HG03097 (cell line): ENCODE results near the gene KLRF2.

Source experiments
- ATAC-seq: cut with Tn5 transposase; IDR thresholded peaks from one replicate; pipeline ENCODE4 v1.9.1; 2021; ENCODE audit not compliant: unreplicated experiment, low FRiP score

The KLRF2 gene

DNA sequence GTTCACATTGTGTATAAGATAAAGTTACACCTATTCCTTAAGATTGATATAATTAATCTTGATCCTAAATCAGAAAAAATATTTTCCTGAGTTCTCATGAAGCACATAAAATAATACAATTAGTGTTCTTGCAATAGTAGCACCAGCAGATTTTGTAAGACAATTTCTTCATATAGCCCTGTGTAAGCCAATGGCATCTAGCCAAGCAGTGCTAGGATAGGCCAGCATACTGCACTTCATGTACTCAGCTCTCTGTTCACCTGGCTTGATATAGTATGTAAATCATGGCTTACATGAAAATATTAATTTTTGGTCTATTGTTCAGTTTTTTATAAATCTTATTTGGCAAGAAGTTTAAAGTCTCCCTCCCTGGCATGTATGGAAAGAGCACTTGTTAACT, 1.9 kb downstream of the KLRF2 start:
- no peak for ATAC-seq

DNA sequence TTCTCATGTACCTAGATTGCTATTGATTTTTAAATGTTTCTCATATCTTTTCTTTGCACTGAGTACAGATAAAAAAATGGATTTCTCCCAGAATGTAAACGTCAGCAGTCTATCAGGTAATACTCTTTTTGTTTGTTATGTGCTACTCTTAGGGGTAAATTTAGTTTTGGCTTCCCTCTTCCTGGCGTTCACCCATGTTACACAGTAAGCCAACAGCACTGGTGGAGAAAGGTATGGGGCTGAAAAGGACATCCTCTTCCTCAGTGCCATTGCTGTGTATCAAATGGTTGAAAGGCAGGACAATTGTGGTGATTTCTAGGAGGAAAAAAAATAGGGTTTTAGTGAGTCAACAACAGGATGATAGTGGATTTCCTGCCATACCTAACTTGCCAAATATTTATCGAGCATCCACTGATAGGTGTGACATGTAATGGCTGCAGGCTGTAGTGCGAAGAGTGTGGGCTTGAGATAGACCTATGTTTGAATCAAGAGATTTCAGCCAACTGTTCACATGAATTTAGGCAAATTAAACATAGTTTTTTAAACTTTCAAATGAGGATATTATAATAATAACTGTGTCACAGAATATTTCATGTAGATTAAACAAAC, 7.5 kb downstream of the KLRF2 start:
- ATAC-seq = no peak

DNA sequence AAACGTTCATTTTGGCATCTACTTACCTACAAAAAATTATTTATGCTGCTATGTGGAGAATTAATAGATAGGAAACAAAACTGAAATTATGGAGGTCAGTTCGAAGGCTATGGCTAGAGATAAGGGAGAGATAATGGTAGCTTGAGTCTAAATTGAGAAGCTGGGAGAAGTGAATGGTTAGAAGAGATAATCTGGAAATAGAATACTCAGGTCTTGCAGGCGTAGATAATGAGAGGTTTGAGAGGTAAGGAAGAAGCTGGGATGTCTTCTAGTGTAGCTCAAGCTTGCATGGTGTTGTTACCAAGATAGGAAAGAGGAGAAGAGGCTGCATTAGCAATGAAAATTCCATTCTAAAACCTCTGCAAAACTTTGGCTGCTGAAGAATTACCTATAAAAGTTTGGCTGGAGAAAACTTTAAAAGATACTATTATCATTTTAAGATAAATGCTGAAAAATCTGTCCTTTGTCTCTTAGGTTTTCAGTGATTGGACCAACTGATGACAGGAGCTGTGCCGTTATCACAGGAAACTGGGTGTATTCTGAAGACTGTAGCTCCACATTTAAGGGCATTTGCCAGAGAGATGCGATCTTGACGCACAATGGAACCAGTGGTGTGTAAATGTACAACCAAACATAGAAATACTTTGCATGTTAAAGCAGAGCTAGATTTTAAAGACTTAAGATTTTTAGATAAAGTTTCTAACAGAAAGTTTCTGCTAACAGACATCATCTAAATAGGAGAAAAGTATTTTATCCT, 14.1 kb downstream of the KLRF2 start:
- ATAC-seq = no peak

DNA sequence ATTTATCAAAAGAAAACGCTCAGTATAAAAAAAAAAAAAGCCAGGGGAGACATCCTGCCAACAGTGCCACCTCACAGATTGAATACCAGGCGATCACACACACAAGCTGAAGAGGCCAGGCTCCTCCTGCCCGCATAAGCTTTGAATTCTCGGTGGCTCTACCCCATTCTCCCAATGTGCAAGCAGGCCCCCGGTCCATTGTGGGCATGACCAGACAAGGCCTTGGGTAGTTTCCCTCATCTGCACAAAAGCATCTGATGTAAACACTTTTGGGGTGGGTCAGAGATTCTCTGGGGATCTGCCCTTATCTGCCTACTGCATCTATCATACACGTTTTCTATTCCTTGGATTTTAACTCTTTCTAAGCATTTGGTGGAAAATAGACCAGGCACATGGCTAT, 16.2 kb downstream of the KLRF2 start:
- no peak for ATAC-seq

DNA sequence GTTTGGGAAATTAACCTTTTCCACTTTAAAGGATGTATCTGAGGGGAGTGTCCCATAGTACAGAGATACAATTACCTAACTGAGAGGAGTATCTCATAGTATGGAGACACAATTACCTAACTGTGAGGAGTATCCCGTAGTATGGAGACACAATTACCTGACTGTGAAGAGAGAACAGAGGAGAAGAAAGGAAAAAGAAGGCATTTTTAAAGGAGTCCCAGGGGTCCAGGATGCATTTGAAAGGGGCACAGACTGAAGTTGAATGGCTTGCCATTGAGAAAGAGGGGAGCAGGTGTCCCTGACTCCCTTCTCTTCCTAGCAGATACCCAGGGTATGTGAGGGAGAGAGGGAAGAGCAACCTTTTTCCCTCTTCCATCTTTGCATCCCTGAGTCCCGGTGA, 17.9 kb downstream of the KLRF2 start:
- ATAC-seq = no peak

DNA sequence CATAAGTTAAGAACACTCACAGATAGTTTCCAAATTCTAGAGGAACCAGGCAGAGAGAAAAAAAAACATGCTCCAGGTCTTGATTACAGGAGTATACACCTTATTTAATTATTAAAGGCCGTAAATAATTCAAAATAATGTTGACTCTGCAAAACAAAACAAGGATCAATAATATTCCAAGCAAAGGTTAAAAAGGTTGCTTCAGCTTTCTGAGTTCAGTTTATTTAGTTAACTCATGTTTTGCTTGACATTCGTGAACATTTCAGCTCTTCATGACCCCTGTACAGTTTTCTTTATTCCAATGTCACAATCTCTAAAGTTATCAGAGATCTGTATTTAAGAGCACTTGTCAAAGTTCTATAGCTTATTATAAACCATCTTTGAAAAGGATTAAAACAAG, 19.6 kb downstream of the KLRF2 start:
- ATAC-seq = no peak

DNA sequence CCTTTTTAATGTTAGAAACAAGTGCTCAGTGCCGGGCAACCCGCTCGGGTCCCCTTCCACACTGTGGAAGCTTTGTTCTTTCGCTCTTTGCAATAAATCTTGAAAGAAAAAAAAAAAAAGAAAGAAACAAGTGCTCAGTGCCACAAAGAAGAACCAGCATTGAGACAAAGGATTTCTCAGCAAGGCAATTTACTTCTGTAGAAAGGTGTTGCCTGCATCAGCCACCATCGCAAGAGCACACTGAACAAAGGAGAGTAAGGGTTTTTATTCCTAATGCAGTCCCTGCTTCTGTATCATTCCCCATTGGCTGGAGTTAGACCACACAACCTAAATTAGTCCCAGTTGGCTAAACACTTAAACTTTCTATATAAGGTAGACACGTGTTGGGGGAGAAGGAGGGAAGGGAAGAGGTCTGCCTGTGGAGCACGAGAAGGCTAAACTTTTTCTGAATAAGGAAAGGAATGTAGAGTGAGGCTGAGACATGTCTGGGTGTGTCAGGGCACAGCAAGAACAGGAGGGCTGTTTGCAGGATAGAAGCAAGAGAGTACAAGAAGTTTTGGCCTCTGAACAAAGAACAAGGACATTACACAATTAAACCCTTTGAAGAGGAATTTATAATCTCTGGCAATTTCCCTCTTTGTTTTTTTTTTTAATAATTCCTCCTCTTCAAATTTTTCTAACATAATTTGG, 21.4 kb downstream of the KLRF2 start:
- no peak for ATAC-seq

DNA sequence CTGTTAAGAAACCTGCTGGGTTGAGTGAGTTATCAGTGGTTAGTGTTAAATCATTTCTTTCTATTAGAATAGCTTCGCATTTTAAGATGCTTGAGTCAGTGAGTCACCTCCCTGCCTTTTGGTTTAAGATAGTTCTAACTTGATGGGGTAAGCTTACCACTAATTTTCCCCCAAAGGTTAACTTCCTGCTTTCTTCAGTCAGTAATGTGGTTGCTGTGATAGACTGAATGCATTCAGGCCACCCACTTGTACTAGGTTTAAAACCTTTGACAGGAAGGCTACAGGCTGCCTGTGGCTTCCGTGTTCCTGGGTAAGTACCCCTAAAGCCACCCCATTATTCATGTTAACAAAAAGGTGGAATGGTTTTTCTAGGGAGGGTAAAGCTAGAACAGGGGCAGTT, 25.6 kb downstream of the KLRF2 start:
- no peak for ATAC-seq

DNA sequence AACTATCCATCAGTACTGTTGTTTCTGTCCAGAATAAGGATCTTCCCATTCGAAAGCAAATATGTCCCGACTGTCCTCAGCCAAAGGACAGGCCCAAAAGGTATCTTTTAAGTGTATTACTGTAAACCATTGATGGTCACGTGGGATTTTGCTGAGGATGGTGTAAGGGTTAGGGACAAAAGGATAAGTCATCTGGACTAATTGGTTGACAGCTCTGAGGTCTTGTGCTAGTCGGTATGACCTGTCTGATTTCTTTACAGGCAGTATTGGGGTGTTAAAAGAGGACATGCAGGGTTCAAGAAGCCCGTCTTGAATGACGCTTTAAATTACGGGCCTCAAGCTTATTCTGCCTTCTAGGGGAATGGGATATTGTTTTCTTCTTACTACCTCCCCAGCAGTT, 26.5 kb downstream of the KLRF2 start:
- ATAC-seq = no peak

DNA sequence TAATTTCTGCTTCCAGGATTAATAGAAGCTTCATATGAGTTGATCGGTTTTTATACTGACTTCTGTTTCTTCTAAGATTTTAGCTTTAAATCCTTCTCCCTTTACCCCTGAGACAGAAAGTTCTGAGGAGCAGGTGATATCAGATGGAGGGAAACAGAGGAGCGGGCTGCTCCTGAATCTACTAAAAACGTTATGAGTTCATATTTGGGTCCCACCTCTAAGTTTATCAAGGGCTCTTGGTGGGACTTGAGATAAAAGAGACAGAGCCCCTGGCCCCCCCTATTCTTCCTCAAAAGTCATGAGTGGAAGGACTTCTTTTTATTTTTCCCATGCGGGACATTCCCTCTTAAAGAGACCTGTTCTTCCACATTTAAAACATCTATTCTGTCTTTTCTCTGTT, 27.1 kb downstream of the KLRF2 start:
- no peak for ATAC-seq

DNA sequence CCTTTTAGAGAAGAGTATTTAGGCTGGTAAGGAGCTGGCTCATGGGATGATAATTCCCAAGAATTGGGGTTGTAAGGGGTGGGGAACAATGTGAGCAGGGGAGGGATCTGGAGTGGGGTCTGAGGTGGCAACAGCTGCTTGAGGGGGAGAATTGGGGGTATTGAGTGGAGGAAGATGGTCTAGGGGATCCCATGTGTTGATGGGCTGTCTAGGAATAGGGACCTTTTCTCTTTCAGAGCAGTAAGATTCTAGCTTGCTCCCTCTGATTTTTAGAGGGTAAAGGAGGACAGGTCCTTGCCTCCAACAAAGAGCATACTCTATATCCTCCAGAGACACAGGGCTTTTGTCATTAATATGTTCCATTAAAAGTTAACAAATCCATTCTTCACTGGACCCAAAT, 28.4 kb downstream of the KLRF2 start:
- no peak for ATAC-seq

DNA sequence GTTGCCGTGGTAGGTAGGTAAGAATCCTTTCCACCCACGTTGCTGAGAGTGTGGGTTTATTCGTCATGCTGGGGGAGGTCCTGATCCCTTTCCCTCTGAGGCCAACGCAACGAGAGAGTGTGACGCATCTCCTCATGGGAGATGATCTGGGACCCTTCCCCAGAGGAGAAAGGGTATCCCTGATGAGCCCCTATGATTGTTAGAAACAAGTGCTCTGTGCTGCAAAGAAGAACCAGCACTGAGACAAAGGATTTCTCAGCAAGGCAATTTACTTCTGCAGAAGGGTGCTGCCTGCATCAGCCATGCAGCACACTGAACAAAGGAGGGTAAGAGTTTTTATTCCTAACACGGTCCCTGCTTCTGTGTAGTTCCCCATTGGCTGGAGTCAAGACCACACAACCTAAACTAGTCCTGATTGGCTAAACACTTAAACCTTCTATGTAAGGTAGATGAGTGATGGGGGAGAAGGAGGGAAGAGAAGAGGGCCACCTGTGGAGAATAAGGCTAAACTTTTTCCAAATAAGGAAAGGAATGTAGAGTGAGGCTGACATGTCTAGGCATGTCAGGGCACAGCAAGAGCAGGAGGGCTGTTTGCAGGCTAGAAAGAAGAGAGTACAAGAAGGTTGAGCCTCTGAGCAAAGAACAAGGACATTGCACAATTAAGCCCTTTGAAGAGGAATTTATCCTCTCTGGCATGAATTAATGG, 29.6 kb downstream of the KLRF2 start:
- no peak for ATAC-seq

DNA sequence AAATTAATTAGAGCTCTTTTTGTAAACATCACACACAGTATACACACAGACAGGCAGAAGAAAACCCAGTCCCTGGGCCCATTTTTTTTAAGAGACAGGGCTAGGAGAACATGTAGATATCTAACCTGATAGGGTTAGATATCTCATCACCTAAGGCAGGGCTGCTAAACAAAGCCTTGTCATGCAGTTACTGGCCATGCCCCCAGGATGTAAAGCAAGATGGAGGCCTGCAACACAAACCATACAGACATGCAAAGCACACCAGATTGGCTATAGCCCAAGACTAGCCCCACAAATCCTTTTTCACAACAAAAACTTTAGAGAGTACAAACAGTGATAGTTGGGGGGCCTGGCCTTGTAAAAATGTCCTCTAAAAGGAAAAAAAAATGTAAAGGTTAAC, 30.4 kb downstream of the KLRF2 start:
- no peak for ATAC-seq

DNA sequence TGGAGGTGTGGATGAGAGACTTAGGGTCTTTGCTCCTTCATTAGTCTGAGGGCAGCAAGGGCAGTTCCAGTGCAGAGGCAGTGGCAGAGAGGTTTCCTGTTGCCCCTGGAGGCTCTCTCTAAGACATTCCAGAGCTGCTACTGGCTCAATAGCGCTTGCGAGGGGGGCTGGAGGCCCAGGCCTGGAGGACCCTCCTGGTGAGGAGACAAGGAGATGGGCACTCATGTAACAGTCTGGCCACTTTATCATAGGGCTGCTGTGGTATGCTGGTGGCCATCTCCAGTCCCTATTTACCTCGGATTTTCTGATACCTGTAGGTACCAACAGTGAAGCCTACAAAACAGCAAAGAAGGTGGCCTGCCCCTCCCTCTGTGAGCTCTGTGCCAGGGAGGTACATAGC, 38.2 kb downstream of the KLRF2 start:
- ATAC-seq = no peak

DNA sequence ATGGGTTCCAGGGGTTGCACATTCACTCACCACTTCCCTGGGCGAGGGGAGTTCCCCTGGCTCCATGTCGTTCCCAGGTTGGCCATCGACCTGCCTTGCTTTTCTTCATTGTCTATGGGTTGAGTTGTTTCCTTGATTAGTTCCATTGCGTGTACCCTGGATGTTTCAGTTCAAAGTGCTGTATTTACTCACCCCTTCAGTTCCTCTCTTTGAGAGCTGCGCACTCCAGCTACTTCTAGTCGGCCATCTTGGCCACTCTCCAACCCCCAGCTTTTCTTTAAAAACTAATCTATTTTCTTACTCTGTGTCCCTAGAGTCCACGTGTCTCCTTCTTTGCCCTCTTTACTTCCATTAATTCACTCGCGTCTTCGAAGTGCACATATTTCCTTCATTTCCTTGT, 39.2 kb downstream of the KLRF2 start:
- ATAC-seq = no peak

DNA sequence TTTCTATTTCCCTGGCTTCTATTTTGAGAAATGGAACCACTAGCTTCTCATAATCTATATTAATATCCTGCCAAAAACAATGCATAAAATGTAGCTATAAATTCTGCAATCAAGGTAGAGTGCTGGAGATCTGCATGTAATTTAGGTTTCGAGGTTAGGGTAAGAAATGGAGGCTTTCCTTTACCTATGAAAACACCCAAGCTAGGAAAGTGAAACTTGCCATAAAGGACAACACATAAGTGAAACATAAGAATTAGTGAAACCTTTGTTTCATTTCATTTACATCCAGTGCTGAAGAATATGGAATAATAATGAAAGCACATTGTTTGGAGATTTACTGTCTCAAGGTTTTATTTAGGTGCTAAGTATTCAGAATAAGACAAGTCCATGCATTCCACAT, 41.1 kb downstream of the KLRF2 start:
- no peak for ATAC-seq

DNA sequence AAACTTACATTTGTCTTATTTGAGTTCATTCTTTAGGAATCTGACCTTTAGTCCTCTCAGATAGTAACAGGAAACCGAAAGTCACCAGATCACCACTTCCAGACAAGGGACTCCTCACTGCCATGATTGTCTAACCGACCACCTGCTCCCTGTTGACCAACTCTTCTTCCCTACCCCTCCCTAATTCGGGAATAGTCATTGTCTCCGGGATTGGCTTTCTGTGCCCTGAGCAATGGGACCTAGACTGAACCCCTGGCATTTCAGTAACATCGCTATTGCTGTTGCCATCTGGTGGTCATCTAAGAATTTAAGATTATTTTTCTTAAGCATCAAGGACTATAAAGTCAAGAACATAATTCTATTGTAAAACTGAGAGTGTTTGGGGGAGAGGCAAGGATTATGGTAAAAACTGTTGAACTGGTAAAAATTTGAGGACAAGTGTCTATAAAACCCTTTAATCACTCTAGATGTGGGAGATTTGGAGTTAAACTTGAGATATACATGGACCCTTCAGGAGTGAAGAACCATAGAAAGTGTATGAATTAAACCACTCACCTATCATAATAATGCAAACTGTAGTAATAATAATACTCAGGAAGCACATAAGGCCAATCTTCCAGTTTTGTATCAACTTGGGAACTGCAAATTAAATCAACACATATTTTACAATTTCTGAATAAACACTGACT, 44.6 kb downstream of the KLRF2 start:
- no peak for ATAC-seq

DNA sequence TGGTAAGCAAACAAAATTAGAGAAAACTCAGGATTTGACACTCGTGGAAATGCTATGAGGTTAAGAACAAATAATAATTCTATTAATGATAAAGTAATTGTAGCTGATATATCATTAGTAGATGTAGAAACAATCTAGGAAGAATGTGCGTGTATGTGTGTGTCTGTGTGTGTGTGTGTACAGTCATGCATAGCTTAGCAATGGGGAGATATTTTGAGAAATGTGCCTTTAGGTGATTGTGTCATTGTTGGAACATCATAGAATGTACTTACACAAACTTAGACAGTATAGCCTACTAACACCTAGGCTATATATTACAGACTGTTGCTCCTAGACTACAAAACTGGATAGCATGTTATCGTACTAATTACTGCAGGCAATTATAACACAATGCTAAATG, 45.6 kb downstream of the KLRF2 start:
- ATAC-seq = no peak

DNA sequence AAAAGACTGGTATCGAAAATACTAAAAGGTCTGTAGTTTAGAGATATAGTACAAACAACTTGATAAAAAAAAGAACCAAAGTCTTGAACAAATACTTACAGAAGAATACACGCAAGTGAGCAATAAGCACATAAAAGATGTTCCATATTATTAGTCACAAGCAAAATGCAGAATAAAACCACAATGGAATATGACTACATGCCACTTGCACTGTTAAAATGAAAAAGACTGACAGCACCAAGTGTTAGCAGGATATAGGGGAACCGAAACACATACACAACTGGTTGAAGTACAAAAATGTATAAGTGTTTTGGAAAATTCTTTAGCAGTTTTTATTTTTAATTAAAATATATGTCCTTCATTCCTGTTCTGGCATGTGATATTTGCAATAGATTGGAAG, 47.3 kb downstream of the KLRF2 start:
- ATAC-seq = no peak

DNA sequence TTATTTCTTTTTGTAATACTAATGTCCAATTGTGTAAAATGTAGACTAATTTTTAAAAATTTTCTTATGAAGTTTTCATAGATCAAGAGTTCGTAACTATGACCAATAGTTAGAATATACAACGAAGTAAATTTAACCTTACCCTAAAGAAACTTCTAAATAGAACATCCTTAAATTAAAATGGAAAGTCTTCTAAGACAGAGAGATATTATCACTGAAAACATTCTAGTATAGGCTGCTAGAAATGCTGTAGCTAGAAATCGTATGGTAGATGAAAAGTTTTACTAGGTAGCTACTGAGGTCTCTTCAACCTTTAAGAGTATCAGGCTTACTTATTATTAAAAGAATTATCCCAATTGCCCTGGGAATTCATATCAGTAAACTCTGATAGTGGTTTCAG, 50.0 kb downstream of the KLRF2 start:
- ATAC-seq = no peak

DNA sequence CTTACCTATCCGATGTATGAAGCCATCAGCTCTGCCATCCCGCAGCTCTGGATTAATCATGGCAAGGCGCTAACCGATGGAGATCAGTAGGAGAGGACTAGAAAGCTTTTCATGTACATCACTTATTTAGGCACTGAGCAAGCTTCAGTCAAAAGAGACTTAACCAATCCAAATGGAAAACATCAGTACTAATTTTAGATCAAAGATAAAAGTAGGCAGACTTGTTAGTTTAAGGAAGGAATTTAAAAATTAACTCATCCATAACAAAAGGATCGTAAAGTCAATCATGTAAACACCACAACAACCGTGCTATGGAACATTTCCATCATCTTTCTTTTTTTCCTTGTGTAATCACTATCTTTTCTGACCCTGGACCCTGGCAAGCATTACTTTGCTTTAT, 51.0 kb downstream of the KLRF2 start, which contains the start of gene CLEC2A:
Gene CLEC2A (minus strand): TSS at position 101 of the 400 bp plus-strand sequence. CDS start 41 bp downstream, at position 60.
- no peak for ATAC-seq
